T-helper 1 cell (primary cell): ENCODE results near the gene GABRR2.
"Not testable (repeated sequence)": the region's sequence is repeated elsewhere in the genome, so short reads cannot be mapped to it uniquely, and the experiment has no call there.

Experiments used
- DNase-seq, 5 donors: peaks; one replicate each; pipeline ENCODE4 v3.0.0-alpha.2; 2012 to 2020

The GABRR2 gene

DNA sequence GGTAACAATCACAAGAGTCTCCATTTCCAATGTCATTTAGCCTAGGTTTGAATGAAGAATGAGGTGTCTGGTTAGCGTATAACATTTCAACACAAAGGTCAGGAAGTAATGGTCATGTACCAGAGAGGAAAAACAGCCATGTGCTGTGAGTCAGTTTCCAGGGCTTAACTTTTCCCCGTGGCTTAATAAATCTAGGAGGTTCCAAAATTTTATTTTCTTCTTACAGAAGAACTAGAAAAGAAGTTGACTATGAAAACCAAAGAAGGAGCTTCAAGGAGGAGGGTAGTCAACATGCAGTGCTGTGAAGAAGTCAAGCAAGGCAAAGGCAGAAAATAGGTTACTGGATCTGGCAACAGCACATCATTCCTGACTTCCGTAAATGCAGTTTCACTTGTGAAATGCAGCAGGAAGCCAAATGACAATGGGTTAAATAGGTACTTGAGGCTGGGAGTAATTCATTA is 8.4 kb upstream of the GABRR2 start:
- DNase-seq, result no peak

DNA sequence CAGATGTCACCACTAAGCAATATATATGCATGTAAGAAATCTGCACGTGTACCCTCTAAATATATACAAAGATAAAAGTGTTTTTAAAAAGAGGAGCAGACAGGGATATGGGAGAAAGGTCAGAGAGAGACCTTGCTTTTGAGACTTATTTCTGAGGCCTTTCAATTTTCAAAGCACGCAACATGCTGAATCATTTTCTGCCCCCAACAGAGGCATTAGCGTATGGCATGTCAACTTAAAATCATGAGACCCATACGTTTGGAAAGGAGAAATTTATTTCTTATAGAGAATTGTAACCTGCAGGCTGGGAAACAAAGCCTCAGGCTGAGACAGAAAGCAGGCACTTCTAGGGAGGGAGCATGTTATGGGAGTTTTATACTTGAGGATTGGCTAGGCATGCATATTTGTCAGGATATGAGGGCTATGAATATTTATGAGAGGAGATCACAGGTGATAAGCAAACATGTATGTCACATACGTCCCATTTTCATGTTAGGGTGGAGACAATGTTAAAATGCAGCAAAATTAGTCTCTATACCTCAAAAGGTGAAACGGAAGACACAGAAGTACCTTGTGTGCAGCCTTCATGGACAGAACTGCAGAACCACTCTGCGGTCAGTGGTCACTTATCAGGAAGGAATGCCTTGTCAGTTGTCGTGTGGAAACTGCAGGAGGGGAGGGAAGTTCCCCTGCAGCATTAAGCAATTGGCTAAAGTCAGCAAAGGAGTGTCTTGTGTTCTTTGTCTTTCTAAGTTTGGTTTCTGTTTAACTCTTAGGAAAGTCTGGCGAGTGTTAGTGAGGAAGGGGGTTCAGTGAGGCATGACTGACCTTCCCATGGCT is 6.3 kb upstream of the GABRR2 start:
- no peak for DNase-seq

DNA sequence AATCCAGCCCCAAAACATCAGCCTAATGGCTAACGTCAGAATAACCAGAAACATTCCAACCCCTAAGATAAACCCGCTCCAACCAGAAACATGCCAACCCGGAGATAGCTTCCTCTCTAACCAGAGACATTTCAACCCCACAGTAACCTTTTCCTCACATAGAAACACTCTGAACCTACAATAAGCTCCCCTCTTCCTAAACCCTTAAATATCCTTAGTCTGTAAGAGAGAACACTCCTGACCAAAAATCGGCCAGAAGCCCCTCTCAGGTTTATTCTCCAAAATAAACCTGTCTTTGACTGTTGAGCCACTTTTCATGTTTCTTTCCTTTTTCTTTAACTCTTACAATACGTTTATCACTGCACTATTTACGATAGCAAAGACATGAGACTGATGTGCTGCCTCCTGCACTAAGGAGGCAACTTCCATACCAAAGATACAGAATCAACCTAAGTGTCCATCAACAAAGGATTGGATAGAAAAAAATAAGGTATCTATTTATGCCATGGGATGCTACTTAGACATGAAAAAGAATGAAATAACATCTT is 5.0 kb upstream of the GABRR2 start:
- DNase-seq, result no peak

DNA sequence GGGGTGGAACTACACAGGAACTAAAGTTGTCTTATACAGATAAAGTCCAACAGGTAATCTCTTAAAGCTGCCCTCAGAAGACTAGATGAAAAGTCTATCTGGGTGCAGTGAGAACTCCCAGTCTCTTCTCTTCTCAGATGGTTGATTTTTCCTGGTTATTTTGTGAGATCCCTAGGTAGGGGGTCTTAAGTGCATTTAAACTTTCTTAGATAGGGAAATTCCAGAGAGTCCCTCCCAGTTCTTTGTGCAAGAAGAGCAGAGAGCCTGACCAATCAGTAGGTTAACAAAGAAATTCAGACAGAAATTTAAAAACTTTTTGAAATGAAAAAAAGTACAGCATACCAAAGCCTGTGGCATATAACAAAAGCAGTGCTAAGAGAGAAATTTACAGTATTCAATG is 2.0 kb upstream of the GABRR2 start:
- DNase-seq, result no peak

DNA sequence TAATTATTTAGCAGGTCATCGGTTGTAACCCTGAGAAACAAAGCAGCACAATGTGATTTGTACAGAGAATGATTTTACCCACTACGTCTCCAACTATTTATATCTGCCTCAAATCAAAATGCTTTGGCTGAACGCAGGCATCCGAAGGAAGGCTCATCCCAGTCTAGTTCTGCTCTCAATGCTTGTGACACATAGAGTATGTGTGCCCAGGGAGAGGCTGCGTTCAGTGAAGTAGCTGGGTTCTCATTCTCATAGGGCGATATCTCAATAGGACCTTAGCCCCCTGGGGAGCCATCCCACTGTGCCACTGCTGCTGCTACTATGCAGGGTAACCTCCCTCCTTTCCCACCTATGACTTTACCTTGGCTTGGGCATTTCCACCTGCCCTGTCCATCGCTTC is 407 bp downstream of the GABRR2 start:
- DNase-seq, result no peak

DNA sequence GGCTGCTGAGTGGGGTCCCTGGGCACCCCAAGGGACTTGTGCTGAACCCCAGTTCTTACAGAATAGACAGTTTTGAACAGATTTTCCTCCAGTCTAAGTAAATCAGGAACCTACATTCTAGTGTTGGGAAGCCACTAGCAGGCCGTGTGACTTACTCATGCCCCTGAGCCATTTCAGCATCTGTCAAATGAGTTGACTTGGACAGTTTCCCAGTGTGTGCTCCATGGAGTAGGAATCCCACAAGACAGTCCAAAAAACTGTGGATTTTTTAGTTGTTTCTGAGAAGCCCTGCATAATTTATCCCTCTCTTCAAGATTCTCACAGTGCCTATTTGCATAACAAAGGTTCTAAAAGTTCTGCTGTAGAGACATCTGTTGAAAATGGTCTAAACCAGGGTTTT is 2.1 kb downstream of the GABRR2 start:
- no peak for DNase-seq

DNA sequence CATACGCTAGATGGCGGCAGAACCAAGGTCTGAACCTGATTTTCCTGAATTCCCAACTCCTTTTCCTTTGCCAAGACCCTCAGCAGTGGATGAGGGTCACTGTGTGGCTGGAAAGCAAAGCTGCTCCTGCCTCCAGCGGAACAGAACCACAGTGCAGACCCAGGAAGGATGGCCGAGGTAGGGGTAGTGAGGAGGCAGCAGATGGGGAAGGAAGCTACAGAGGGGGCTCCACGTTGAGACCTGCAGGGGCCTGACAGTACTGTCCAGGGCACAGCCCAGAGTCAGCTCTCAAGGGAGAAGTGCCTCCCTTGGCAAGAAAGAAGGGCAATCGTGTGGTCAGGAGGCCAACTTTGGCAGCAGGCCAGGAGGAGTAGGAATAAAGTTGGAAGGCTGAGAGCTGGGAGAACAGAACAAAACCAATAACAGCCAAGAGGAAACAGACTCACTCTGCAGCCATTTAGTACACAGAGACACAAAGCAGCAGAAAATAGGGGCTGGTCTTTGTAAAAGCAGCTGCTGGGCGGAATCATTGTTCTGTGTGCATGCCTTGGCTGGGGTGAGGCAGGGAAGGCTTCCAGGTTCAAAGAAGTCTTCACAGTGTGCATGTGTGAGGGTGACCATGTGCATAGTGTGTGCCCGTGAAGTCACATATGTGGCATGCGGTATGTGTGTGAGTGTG is 3.1 kb downstream of the GABRR2 start:
- DNase-seq, result no peak

DNA sequence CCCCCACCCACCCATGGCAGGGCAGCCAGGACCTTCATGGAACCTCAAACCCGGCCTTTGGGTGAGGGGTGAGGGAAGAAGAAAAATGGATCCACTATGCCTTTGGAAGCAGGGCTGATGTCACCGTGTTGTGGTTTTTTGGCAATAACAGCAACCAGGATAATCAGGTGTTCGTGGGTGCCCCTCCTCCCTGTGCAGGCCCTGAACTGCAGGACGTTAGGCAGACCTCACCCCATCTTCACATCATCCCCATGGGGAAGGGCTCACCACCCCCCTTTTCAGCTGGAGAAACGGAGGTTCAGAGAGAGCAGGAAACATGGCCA is 3.6 kb downstream of the GABRR2 start:
- no peak for DNase-seq

DNA sequence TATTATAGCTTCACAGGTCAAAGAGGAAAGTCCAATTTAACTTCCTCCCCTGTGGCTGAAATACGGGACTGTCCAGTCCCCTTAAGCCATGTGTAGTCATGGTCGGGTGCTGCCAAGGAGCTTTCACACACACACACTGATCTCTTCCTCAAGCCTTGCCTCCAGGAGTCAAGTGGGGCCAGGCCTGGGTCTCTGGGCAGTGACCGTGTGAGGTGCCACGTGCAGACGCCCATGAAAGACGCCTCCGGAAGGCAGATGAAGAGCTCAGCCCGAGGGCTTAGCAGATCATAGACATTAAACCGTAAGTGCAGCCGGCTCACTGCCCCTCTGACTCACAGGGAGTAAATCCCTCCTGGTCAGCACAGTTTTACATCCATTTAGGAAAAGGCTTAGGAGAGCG is 4.2 kb downstream of the GABRR2 start:
- DNase-seq, result no peak

DNA sequence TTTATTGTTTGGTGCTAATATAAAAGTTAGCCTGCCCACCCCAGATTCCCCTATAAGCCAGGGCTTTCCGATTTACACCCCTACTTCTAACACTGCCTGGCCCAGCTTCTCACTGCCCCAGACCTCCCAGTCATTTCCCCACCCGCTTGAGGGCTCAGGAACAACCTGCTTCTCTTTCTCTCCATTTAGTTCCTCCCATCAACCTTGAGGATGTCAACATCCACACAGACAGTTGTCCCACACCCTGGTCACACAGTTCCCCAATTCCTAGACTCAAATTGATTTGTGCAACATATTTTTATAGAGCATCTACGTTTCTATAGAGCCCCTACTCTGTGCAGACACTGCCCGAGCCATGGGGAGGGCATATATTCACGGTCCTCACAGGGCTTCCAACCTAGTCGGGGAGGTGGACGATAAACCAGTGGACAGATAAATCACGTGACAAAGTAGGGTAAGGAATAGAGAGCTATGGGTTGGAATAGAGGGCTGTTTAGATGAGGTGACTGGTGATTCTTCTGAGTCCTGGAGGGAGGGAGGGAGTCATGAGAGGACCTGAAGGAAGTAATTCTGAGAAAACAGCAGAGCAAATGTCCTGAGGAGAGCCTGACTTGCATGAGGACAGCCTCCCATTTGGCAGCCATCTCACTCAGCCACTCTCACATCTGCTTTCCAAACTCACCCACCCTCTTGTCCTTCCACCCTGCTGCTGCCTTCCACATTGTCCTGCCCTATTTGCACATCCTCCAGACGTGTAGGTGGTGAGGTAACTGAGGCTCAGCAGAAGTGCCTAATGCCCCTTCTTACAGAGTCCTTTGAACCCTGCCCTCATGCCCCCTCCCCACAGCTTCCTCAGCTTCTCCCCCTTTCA is 6.3 kb downstream of the GABRR2 start:
- no peak for DNase-seq

DNA sequence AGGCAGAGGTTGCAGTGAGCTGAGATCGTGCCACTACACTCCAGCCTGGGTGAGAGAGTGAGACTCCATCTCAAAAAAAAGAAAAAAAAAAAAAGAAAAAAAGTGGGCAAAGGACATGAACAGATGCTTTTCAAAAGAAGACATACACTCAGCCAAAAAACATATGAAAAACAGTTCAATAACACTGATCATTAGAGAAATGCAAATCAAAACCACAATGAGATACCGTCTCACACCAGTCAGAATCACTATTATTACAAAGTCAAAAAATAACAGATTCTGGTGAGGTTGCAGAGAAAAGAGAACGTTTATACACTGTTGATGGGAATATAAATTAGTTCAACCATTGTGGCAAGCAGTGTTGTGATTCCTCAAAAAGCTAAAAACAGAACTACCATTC is 10.6 kb downstream of the GABRR2 start:
- DNase-seq, result not testable (repeated sequence)

DNA sequence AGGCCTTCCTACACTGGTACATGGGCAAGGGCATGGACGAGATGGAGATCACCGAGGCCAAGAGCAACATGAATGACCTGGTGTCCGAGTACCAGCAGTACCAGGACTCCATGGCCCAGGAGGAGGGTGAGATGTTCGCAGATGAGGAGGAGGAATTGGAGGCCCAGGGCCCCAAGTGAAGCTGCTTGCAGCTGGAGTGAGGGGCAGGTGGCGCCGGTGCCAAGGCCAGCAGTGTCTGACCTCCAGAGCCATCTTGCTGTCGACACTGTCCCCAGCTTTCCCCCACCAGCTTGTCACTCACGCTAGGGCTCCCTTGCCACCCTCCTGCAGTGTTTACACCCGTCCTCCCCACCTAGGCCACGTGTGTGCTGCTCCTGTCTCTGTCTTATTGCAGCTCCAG is 12.2 kb downstream of the GABRR2 start:
- no peak for DNase-seq

DNA sequence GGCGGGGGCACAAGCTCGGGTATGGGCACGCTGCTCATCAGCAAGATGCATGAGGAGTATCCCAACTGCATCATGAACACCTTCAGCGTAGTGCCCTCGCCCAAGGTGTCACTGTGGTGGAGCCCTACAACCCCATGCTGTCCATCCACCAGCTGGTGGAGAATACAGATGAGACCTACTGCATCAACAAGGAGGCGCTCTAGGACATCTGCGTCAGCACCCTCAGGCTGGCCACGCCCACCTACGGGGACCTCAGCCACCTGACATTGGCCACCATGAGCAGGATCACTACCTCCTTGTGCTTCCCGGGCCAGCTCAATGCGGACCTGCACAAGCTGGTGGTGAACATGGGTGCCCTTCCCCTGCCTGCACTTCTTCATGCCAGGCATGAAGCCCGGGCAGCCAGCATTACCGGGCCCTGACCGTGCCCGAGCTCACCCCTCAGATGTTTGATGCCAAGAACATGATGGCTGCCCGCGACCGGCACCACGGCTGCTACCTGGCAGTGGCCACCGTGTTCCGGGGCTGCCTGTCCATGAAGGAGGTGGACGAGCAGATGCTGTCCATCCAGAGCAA is 12.8 kb downstream of the GABRR2 start:
- DNase-seq, result no peak

DNA sequence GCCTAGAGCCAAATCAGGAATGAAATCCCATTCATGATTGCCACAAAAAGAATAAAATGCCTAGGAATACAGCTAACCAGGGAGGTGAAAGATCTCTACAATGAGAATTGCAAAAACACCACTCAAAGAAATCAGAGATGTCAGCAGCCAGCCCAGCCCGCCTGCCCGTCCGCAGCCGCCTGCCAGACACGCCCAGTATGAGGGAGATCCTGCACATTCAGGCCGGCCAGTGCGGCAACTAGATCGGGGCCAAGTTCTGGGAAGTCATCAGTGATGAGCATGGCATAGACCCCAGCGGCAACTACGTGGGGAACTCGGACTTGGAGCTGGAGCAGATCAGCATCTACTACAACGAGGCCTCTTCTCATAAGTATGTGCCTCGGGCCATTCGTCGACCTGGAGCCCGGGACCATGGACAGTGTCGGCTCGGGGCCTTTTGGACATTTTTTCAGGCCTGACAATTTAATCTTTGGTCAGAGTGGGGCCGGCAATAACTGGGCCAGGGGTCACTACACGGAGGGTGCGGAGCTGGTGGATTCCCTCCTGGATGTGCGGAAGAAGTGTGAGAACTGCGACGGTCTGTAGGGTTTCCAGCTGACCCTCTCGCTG is 13.4 kb downstream of the GABRR2 start:
- DNase-seq, result no peak

DNA sequence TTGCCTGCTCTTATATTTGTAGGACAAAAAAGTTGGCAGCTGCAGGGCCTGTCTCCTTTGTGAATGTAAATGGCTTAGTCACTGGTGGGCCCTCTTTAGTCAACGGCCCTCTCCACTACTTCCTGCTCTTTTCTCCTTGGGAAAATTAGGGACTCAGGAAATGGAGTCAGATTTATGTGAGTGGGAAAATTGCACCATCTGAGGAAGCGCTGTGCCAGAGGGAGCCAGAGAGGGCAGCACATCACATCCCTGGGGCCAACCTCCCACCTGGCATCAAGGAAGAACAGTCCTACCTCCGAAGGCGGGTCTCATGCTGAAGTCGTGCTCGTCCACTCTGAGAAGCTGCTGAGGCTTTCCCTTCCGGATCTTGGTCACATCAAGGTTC is 15.6 kb downstream of the GABRR2 start:
- no peak for DNase-seq

DNA sequence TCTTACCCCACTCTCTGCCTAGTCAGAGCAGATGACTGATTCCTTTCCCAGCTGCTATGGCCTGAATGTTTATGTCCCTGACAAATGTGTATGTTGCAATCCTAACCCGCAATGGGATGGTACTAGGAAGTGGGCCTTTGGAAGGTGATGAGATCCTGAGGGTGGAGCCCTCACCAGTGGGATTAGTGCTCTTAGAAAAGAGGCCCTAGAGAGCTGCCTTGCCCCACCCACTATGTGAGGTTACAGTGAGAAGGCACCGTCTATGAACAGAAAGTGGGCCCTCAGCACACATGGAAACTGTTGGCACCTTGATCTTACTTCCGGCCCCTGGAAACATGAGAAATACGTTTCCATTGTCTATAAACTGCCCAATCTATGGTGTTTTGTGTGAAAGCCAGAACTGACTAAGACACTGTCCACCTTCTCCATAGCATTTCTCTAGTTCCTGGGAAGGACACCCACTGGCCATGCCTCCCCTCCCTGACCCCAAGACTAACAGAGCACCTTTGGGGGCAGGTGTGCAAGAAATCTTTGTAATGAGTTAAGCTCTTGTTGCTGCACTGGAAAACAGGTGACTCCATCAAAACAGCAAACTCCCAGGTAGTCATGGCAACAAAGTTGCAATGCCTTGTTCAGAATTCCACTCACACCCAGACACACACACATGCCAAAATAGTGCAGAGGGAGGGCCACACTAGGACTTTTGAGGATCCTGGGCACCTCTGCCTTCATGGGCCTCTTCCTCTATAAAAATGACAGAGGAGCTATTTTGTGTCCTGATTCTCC is 16.2 kb downstream of the GABRR2 start:
- peak in 4 of 5 donors; percentile 35 to 79 (median 49) for DNase-seq

DNA sequence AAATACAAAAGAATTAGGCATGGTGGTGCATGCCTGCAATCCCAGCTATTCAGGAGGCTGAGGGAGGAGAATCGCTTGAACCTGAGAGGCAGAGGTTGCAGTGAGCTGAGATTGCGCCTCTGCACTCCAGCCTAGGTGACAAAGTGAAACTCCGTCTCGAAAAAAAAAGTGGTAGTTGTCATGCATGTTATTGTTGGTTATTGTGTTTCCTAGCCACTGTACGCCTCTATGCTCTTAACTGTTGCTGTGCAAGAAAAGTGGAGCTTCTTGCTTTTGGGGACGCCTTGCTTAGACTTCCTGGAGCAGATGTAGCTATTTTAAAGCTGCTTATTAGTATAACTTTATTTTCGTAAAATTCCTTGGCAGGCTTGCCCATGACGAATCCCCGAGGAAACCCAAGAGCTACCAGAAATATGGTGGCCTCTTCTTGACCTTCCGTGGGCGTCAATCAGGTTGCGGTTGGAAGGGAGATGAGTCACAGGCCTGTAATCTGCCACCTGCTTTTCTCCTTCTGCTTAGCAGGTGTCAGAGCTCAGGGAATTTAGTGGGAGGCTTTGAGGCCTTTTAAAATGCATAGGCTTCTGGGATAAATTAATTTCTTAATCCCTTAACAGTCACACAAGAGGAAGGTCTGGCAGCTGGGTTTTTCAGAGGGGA is 17.3 kb downstream of the GABRR2 start:
- DNase-seq, result peak in 4 of 5 donors; percentile 27 to 81 (median 55)

DNA sequence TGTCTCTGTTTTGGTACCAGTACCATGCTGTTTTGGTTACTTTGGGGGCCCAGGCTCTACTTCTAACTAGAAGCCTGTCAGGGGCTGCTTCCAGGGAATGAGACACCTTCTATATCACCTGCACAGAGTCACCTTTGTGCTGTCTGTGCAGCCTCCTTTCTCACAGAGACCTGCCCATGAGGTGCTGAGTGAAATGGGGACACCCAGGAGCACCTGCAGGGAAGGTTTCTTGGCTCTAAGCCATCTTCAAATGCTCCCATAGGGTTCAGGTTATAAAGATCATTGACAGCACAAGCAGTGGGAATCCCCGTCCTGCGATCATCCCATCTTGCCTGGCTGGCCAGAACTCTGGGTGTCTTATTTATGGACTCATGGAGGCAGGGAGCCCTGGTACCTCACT is 19.1 kb downstream of the GABRR2 start:
- no peak for DNase-seq

DNA sequence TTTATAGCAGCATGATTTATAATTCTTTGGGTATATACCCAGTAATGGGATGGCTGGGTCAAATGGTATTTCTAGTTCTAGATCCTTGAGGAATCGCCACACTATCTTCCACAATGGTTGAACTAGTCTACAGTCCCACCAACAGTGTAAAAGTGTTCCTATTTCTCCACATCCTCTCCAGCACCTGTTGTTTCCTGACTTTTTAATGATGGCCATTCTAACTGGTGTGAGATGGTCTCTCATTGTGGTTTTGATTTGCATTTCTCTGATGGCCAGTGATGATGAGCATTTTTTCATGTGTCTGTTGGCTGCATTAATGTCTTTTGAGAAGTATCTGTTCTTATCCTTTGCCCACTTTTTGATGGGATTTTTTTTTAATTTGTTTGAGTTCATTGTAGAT is 20.0 kb downstream of the GABRR2 start:
- not testable (repeated sequence) for DNase-seq

DNA sequence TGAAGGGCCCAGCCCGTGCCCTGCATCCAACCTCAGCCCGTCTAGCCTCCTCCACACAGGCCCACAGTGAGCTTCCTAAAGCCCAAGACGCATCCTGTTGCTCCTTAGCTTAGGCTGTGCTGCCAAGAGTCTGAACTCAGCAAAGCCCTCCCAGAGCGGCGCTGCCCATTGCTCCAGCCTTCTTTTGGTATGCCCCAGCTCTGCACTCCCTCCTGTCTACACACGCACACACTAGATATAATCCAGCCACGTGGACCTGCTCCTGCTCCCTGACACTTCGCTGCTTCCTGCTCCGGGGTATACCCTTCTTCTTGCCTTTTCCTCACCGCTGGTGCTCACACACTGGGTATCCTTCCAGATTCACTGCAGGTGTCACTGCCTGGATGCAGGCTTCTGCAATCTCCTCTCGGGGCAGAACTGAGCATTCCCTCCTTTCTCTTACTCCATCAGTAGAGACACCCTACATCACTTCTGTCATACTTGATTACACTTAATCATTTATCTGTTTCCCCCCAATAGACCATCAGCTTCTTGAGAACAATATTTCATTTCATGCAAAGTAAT is 23.8 kb downstream of the GABRR2 start:
- no peak for DNase-seq
